ENCODE measurements around the gene NHEJ1. TPM values are rescaled to one million over a fixed set of nuclear protein-coding genes. Genes with fewer than 3 reads are reported as not detected.

The NHEJ1 gene
- total and polyA plus RNA-seq, 2 of the 13 experiments (the other 11 are each of a cell fraction or from before 2014, with no cell fraction given) = 30.0 to 30.7 TPM

DNA sequence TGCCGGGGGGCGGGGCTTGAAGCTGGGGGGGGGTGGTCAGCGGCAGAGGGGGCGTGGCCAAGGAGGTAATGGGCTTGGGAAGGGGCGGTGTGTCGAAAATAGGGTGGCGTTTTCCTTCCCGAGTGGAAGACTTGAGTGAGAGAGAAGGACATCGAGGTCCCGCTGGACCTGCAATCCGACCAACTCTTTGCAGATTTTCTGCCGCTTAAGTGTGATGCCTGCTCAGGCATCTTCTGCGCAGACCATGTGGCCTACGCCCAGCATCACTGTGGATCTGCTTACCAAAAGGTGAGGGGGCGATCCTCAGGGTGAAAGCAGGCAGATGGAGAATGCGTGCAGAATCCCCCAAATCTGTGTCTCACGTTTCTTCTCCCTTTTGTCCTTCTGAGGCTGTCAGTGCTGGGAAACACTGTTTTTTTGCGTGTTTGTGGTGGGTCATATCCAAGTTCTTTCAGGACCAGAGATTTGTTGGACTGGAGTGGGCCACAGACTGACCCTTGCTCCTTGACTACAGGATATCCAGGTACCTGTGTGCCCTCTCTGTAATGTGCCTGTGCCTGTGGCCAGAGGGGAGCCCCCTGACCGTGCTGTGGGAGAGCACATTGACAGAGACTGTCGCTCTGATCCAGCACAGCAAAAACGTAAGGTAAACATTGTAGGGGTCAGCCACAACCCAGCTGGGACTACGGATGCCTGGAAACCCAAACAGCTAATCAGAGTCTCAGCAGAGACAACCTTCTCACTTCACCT lies 46.7 kb upstream of the NHEJ1 start (continued):
- TF ChIP-seq, protein P1, sequence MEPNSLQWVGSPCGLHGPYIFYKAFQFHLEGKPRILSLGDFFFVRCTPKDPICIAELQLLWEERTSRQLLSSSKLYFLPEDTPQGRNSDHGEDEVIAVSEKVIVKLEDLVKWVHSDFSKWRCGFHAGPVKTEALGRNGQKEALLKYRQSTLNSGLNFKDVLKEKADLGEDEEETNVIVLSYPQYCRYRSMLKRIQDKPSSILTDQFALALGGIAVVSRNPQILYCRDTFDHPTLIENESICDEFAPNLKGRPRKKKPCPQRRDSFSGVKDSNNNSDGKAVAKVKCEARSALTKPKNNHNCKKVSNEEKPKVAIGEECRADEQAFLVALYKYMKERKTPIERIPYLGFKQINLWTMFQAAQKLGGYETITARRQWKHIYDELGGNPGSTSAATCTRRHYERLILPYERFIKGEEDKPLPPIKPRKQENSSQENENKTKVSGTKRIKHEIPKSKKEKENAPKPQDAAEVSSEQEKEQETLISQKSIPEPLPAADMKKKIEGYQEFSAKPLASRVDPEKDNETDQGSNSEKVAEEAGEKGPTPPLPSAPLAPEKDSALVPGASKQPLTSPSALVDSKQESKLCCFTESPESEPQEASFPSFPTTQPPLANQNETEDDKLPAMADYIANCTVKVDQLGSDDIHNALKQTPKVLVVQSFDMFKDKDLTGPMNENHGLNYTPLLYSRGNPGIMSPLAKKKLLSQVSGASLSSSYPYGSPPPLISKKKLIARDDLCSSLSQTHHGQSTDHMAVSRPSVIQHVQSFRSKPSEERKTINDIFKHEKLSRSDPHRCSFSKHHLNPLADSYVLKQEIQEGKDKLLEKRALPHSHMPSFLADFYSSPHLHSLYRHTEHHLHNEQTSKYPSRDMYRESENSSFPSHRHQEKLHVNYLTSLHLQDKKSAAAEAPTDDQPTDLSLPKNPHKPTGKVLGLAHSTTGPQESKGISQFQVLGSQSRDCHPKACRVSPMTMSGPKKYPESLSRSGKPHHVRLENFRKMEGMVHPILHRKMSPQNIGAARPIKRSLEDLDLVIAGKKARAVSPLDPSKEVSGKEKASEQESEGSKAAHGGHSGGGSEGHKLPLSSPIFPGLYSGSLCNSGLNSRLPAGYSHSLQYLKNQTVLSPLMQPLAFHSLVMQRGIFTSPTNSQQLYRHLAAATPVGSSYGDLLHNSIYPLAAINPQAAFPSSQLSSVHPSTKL (CRISPR knock-in tag; IDR thresholded peaks at IDR 0.05) = no peak
- TF ChIP-seq TEAD3 (CRISPR knock-in tag; optimal IDR thresholded peaks at IDR 0.05; ENCODE audit: borderline replicate concordance) (no peak), ZNF12 (CRISPR knock-in tag; IDR thresholded peaks at IDR 0.05) (0 out of 2 replicates have a peak, but pooled peaks have one; percentile 36), ZNF121 (CRISPR knock-in tag; IDR thresholded peaks at IDR 0.05) (no peak; the same call in 1 of the 2 replicates), MZF1 (CRISPR knock-in tag; IDR thresholded peaks at IDR 0.05; ENCODE audit: borderline replicate concordance) (no peak; the same call in 1 of the 2 replicates), NRL (CRISPR knock-in tag; IDR thresholded peaks at IDR 0.05; ENCODE audit: borderline replicate concordance) (peak; percentile 37; the same call in 1 of the 2 replicates), POLR2G (IDR thresholded peaks at IDR 0.05; ENCODE audit: low read depth, low read length) (peak; percentile 19; the same call in 1 of the 2 replicates), NAIF1 (CRISPR knock-in tag; IDR thresholded peaks at IDR 0.05; ENCODE audit: borderline replicate concordance) (no peak), SOX6 (IDR thresholded peaks at IDR 0.05) (no peak), SOX6 (CRISPR knock-in tag; IDR thresholded peaks at IDR 0.05) (no peak; the same call in 1 of the 2 replicates), ZNF891 (CRISPR knock-in tag; IDR thresholded peaks at IDR 0.05) (peak; percentile 70; the same call in 1 of the 2 replicates), SPEN (CRISPR knock-in tag; IDR thresholded peaks at IDR 0.05; ENCODE audit: low read depth) (no peak), CBFB (CRISPR knock-in tag; IDR thresholded peaks at IDR 0.05) (no peak; the same call in 1 of the 2 replicates), HMG20B (CRISPR knock-in tag; conservative IDR thresholded peaks at IDR 0.05) (no peak), ZNF605 (CRISPR knock-in tag; IDR thresholded peaks at IDR 0.05) (0 out of 2 replicates have a peak, but pooled peaks have one; percentile 84), SAP130 (CRISPR knock-in tag; IDR thresholded peaks at IDR 0.05; ENCODE audit: low read depth) (peak; percentile 65), ZNF569 (CRISPR knock-in tag; IDR thresholded peaks at IDR 0.05; ENCODE audit: borderline replicate concordance) (no peak)
- TF ChIP-seq, protein P2, sequence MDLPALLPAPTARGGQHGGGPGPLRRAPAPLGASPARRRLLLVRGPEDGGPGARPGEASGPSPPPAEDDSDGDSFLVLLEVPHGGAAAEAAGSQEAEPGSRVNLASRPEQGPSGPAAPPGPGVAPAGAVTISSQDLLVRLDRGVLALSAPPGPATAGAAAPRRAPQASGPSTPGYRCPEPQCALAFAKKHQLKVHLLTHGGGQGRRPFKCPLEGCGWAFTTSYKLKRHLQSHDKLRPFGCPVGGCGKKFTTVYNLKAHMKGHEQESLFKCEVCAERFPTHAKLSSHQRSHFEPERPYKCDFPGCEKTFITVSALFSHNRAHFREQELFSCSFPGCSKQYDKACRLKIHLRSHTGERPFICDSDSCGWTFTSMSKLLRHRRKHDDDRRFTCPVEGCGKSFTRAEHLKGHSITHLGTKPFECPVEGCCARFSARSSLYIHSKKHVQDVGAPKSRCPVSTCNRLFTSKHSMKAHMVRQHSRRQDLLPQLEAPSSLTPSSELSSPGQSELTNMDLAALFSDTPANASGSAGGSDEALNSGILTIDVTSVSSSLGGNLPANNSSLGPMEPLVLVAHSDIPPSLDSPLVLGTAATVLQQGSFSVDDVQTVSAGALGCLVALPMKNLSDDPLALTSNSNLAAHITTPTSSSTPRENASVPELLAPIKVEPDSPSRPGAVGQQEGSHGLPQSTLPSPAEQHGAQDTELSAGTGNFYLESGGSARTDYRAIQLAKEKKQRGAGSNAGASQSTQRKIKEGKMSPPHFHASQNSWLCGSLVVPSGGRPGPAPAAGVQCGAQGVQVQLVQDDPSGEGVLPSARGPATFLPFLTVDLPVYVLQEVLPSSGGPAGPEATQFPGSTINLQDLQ (CRISPR knock-in tag; IDR thresholded peaks at IDR 0.05) = 0 out of 2 replicates have a peak, but pooled peaks have one; percentile 9
- TF ChIP-seq, protein P3, sequence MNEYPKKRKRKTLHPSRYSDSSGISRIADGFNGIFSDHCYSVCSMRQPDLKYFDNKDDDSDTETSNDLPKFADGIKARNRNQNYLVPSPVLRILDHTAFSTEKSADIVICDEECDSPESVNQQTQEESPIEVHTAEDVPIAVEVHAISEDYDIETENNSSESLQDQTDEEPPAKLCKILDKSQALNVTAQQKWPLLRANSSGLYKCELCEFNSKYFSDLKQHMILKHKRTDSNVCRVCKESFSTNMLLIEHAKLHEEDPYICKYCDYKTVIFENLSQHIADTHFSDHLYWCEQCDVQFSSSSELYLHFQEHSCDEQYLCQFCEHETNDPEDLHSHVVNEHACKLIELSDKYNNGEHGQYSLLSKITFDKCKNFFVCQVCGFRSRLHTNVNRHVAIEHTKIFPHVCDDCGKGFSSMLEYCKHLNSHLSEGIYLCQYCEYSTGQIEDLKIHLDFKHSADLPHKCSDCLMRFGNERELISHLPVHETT (CRISPR knock-in tag; conservative IDR thresholded peaks at IDR 0.05) = peak; percentile 46; the same call in 1 of the 2 replicates
- TF ChIP-seq, protein P4, sequence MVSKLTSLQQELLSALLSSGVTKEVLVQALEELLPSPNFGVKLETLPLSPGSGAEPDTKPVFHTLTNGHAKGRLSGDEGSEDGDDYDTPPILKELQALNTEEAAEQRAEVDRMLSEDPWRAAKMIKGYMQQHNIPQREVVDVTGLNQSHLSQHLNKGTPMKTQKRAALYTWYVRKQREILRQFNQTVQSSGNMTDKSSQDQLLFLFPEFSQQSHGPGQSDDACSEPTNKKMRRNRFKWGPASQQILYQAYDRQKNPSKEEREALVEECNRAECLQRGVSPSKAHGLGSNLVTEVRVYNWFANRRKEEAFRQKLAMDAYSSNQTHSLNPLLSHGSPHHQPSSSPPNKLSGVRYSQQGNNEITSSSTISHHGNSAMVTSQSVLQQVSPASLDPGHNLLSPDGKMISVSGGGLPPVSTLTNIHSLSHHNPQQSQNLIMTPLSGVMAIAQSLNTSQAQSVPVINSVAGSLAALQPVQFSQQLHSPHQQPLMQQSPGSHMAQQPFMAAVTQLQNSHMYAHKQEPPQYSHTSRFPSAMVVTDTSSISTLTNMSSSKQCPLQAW (CRISPR knock-in tag; IDR thresholded peaks at IDR 0.05) = peak; percentile 62; the same call in 1 of the 2 replicates

Data from HepG2 (cell line).